Neural progenitor cell (in vitro differentiated cells): ENCODE results near the gene TOPORS. TPM values are rescaled to one million over a fixed set of nuclear protein-coding genes. Genes with fewer than 3 reads are reported as not detected.

ENCODE experiments used
- DNase-seq: peaks from one replicate; pipeline ENCODE4 v3.0.0-alpha.2; 2016; ENCODE audit warnings: low spot score
- H2AFZ ChIP-seq: fragments of 200-600 bp; sonication (generic); replicated peaks from 2 replicates; pipeline ENCODE4 v1.6.1; 2016; ENCODE audit warnings: antibody characterized with exemption
- H3F3A ChIP-seq: fragments of 200-600 bp; sonication (generic); 2 replicates; pipeline ENCODE4 v1.6.1; 2016; ENCODE audit warnings: antibody characterized with exemption, low read depth
- H3K27ac ChIP-seq: fragments of 200-600 bp; sonication (generic); 2 replicates; pipeline ENCODE4 v1.5.1; 2016; ENCODE audit warnings: mild to moderate bottlenecking
- H3K27me3 ChIP-seq: fragments of 200-600 bp; sonication (generic); 2 replicates; pipeline ENCODE4 v1.6.1; 2016; ENCODE audit warnings: mild to moderate bottlenecking, moderate library complexity
- H3K36me3 ChIP-seq: fragments of 200-600 bp; sonication (generic); 2 replicates; pipeline ENCODE4 v1.5.1; 2016
- H3K4me1 ChIP-seq: fragments of 200-600 bp; sonication (generic); 2 replicates; pipeline ENCODE4 v1.6.1; 2016; ENCODE audit warnings: mixed run types
- H3K4me2 ChIP-seq: fragments of 200-600 bp; sonication (generic); 2 replicates; pipeline ENCODE4 v1.6.1; 2016
- H3K4me3 ChIP-seq: fragments of 200-600 bp; sonication (generic); 2 replicates; pipeline ENCODE4 v1.5.1; 2016
- H3K79me2 ChIP-seq: fragments of 200-600 bp; sonication (generic); 2 replicates; pipeline ENCODE4 v1.6.1; 2016; ENCODE audit warnings: low read depth
- H3K9ac ChIP-seq: fragments of 200-600 bp; sonication (generic); 2 replicates; pipeline ENCODE4 v1.6.1; 2016
- H3K9me3 ChIP-seq: fragments of 200-600 bp; sonication (generic); 2 replicates; pipeline ENCODE4 v1.5.1; 2016; ENCODE audit warnings: low read depth
- H4K20me1 ChIP-seq: fragments of 200-600 bp; sonication (generic); 2 replicates; pipeline ENCODE4 v1.6.1; 2016; ENCODE audit warnings: low read depth
- H3K27ac Mint-ChIP-seq: 3 replicates; pipeline ENCODE4 v1.8.0; 2021; ENCODE audit warnings: mixed read lengths
- H3K27me3 Mint-ChIP-seq: 2 replicates; pipeline ENCODE4 v1.8.0; 2022; ENCODE audit warnings: low read depth, mild to moderate bottlenecking, inconsistent platforms, moderate library complexity, mixed read lengths; ENCODE audit not compliant: insufficient read depth
- H3K36me3 Mint-ChIP-seq: 3 replicates; pipeline ENCODE4 v1.8.0; 2021; ENCODE audit warnings: mixed read lengths
- H3K4me1 Mint-ChIP-seq: 3 replicates; pipeline ENCODE4 v1.8.0; 2021; ENCODE audit warnings: mixed read lengths
- H3K4me3 Mint-ChIP-seq: 3 replicates; pipeline ENCODE4 v1.8.0; 2021; ENCODE audit warnings: mild to moderate bottlenecking, moderate library complexity, mixed read lengths
- H3K9me3 Mint-ChIP-seq: 3 replicates; pipeline ENCODE4 v1.8.0; 2020; ENCODE audit warnings: mixed read lengths
- EZH2 ChIP-seq: fragments of 200-600 bp; sonication (generic); IDR thresholded peaks from 2 replicates; pipeline ENCODE4 v1.6.1; 2017; ENCODE audit warnings: antibody characterized with exemption, mild to moderate bottlenecking, moderate library complexity
- EZH2phosphoT487 ChIP-seq: fragments of 200-600 bp; sonication (generic); IDR thresholded peaks from 2 replicates; pipeline ENCODE4 v1.6.1; 2017; ENCODE audit warnings: antibody characterized with exemption
- total RNA-seq: library from RNA; depleted of rRNA; stranded (reverse); fragments of >200 nt; gene quantifications from 2 replicates; pipeline ENCODE4 v1.2.3, GENCODE V29; 2015; ENCODE audit warnings: low replicate concordance
- TF ChIP-seq, protein P1 (sequence below): fragments of 200-600 bp; sonication (generic); IDR thresholded peaks from 2 replicates; pipeline ENCODE4 v1.5.1; 2017; ENCODE audit warnings: antibody characterized with exemption, mild to moderate bottlenecking

TOPORS gene
- total RNA-seq, 1 donor from 2014 or later = 51.3 TPM

DNA sequence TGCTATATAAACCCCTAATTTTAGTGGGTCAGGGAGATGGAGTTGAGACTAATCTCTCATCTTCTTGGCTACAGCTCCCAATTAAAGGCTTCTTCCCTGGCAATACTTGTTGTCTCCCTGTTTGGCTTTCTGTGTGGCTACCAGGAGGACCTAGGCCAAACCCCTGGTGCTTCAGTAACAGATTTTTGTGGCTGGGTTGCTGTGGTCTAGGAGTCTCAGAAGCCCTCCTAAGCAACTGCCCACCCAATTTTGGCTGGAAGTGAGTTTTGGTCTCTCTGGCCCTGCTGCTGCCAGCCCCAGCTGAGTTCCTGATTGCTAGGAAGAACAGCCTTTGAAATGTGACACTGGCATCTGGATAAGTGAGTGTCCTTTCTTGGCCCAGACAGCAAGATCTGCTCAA lies 36.1 kb downstream of the TOPORS start:
- no peaks in the 10 kb centered on the region for H3K4me1 ChIP-seq
- H3K27me3 ChIP-seq = no peaks in the 10 kb centered on the region
- no peak overlapping the region for H2AFZ ChIP-seq
- H3K36me3 ChIP-seq = no peaks in the 10 kb centered on the region
- no peak overlapping the region for H3K9ac ChIP-seq
- DNase-seq = no peak
- TF ChIP-seq, protein P1, sequence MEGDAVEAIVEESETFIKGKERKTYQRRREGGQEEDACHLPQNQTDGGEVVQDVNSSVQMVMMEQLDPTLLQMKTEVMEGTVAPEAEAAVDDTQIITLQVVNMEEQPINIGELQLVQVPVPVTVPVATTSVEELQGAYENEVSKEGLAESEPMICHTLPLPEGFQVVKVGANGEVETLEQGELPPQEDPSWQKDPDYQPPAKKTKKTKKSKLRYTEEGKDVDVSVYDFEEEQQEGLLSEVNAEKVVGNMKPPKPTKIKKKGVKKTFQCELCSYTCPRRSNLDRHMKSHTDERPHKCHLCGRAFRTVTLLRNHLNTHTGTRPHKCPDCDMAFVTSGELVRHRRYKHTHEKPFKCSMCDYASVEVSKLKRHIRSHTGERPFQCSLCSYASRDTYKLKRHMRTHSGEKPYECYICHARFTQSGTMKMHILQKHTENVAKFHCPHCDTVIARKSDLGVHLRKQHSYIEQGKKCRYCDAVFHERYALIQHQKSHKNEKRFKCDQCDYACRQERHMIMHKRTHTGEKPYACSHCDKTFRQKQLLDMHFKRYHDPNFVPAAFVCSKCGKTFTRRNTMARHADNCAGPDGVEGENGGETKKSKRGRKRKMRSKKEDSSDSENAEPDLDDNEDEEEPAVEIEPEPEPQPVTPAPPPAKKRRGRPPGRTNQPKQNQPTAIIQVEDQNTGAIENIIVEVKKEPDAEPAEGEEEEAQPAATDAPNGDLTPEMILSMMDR = no peak
- TF ChIP-seq EZH2 = no peak
- TF ChIP-seq EZH2phosphoT487 = no peak
- Mint-ChIP-seq H3K27me3 (no peaks in the 10 kb centered on the region), H3K9me3 (peaks cover 36% of the 10 kb centered on the region), H3K4me1 (no peaks in the 10 kb centered on the region), H3K36me3 (no peaks in the 10 kb centered on the region), H3K27ac (no peak overlapping the region), H3K4me3 (no peak overlapping the region)
- no peaks in the 10 kb centered on the region for H3K79me2 ChIP-seq
- peaks cover 20% of the 10 kb centered on the region for H3K9me3 ChIP-seq
- no peak overlapping the region for H3K4me2 ChIP-seq
- no peak overlapping the region for H3K4me3 ChIP-seq
- H3K27ac ChIP-seq = no peak overlapping the region
- no peaks in the 10 kb centered on the region for H4K20me1 ChIP-seq
- no peaks in the 10 kb centered on the region for H3F3A ChIP-seq

GRCh38 chr9:32508728-32509127 lies 43.7 kb downstream of the TOPORS start:
- no peaks in the 10 kb centered on the region for H3K9me3 ChIP-seq
- Mint-ChIP-seq H3K9me3 (peaks cover 13% of the 10 kb centered on the region), H3K27ac (no peak overlapping the region), H3K36me3 (no peaks in the 10 kb centered on the region), H3K4me3 (no peak overlapping the region), H3K4me1 (no peaks in the 10 kb centered on the region), H3K27me3 (no peaks in the 10 kb centered on the region)
- H3K4me2 ChIP-seq = no peak overlapping the region
- TF ChIP-seq EZH2phosphoT487 = no peak
- TF ChIP-seq, protein P1 = no peak
- TF ChIP-seq EZH2 = no peak
- no peak overlapping the region for H3K4me3 ChIP-seq
- no peaks in the 10 kb centered on the region for H4K20me1 ChIP-seq
- no peaks in the 10 kb centered on the region for H3K36me3 ChIP-seq
- H3K79me2 ChIP-seq = no peaks in the 10 kb centered on the region
- no peaks in the 10 kb centered on the region for H3F3A ChIP-seq
- no peaks in the 10 kb centered on the region for H3K27me3 ChIP-seq
- no peak overlapping the region for H2AFZ ChIP-seq
- DNase-seq = peak; percentile 42
- H3K27ac ChIP-seq = no peak overlapping the region
- no peak overlapping the region for H3K9ac ChIP-seq
- no peaks in the 10 kb centered on the region for H3K4me1 ChIP-seq

- Histone ChIP-seq H3K4me3 (no peak overlapping the region), H3K4me2 (peak overlapping the region; percentile 6), H3K9ac (no peak overlapping the region), H3K36me3 (no peaks in the 10 kb centered on the region), H3K79me2 (no peaks in the 10 kb centered on the region), H3K27ac (no peak overlapping the region), H3K27me3 (no peaks in the 10 kb centered on the region), H3K9me3 (no peaks in the 10 kb centered on the region), H4K20me1 (no peaks in the 10 kb centered on the region), H2AFZ (no peak overlapping the region), H3F3A (peaks cover 4% of the 10 kb centered on the region), H3K4me1 (no peaks in the 10 kb centered on the region)
- peak overlapping the region; percentile 27 for H3K27ac Mint-ChIP-seq
- peaks cover 4% of the 10 kb centered on the region for H3K36me3 Mint-ChIP-seq
- TF ChIP-seq, protein P1 = no peak
- TF ChIP-seq EZH2 (no peak), EZH2phosphoT487 (no peak)
- no peaks in the 10 kb centered on the region for H3K9me3 Mint-ChIP-seq
- peak; percentile 29 for DNase-seq
- peaks cover 8% of the 10 kb centered on the region for H3K4me1 Mint-ChIP-seq
- H3K4me3 Mint-ChIP-seq = no peak overlapping the region
- peaks cover 2% of the 10 kb centered on the region for H3K27me3 Mint-ChIP-seq
Observed at GRCh38 chr9:32503008-32503407, 49.4 kb downstream of the TOPORS start.
